Omental fat pad (tissue), 4 donors: ENCODE measurements around the gene ARHGEF40. TPM values are rescaled to one million over a fixed set of nuclear protein-coding genes. Genes with fewer than 3 reads are reported as not detected.
A peak's percentile ranks its signal among the peaks of the same experiment; 100 is the strongest.

Experiments
- ATAC-seq: fragments of 150-250 bp; one replicate; pipeline ENCODE4 v1.9.1; 2016; ENCODE audit warnings: mild to moderate bottlenecking, moderate library complexity; ENCODE audit not compliant: low FRiP score
- DNase-seq: peaks from one replicate; pipeline ENCODE4 v3.0.0-alpha.2; 2019; ENCODE audit warnings: low spot score
- CTCF ChIP-seq, 3 donors: fragments of 450-650 bp; IDR thresholded peaks; one replicate each; pipeline ENCODE4 v1.5.1; 2016 to 2017; ENCODE audit warnings: antibody characterized with exemption in 3 of 3, mild to moderate bottlenecking in 3 of 3, moderate library complexity in 2 of 3
- total RNA-seq, 4 donors: library from RNA; depleted of rRNA; stranded (reverse); fragments of >200 nt; gene quantifications; one replicate each; pipeline ENCODE4 v1.1.0, GENCODE V29; 2016

Gene ARHGEF40
- total RNA-seq, 4 donors from 2014 or later, result 30.0 to 91.3 (median 40.6) TPM

GRCh38 chr14:21025371-21026273 lies 44.5 kb upstream of the ARHGEF40 start:
- peak; percentile 25 for ATAC-seq
- no peak for DNase-seq
- TF ChIP-seq CTCF (IDR thresholded peaks at IDR 0.05), result no peak

DNA sequence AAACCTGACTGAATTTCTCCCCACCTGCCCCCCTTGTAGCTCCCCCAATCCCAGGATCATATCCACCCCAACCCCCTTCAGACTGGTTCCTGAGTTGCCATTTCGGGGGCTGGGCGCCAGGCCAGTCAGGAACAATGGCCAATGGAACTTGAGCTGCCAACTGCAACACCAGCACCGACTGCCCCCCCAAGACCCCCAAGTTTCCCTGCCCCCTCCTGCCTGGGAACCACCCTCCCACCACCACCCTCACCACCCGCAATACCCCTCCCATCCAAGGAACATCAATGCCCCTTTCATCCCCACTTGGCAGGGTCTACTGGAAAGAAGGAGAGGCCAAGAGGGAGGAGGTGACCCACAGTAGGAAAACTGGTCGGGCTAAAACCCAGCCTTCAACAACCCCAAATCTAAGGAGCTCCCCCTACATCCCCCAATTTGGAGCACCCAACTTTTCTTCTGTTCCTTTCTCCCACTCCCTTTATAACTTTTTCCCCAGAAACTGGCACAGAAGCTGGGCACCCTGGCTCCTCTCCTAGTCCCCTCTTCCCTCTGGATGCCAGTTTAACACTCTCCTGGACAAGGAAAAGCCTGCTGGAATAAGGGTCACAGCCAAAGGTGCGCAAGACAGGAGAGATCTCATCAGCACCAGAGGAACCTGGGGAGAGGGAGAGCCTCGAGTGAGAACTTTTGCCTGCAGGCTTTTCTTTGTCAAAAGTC lies 43.7 kb upstream of the ARHGEF40 start:
- no peak for DNase-seq
- ATAC-seq, result no peak
- no peak for TF ChIP-seq CTCF (IDR thresholded peaks at IDR 0.05)

DNA sequence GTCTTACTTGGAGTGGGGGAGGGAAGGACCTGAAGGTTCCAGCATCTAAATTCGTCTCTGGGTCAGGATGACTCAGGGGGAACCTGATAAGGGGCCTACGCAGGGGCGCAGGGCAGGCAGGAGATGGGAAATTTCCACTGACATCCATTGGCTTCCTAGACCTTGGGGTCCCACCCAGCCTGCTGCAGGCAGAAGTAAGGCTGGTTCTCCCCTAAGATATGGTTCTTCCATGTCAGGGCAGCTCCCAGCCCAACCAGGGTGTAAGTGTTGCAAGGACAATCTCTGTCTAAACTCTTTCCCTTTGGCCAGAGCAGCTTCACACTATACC lies 43.2 kb upstream of the ARHGEF40 start:
- peak; percentile 31 for ATAC-seq
- TF ChIP-seq CTCF (IDR thresholded peaks at IDR 0.05), result no peak
- DNase-seq, result no peak

- TF ChIP-seq CTCF (IDR thresholded peaks at IDR 0.05), result no peak
- DNase-seq, result no peak
- no peak for ATAC-seq
Measured at GRCh38 chr14:21029917-21030316, 40.2 kb upstream of the ARHGEF40 start, which contains the start of gene TPPP2. TPPP2 (plus strand) TSS chr14:21030217; CDS start chr14:21030582, 365 bp downstream.

DNA sequence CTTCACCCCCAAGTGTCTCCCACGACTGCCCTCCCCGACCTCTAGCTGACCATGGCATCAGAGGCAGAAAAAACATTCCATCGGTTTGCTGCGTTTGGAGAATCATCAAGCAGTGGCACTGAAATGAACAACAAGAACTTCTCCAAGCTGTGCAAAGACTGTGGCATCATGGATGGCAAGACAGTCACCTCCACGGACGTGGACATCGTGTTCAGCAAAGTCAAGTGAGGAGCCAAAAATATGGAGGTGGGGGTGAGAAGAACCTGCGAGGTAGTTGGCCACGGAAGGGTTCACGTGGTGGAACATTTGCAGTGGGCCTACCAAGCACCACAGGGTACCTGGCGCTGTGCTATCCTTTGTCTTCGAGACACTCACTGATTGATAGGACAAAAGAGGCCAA lies 39.6 kb upstream of the ARHGEF40 start:
- ATAC-seq (no peak), DNase-seq (no peak)
- no peak for TF ChIP-seq CTCF (IDR thresholded peaks at IDR 0.05)

GRCh38 chr14:21032326-21033132 lies 37.6 kb upstream of the ARHGEF40 start:
- no peak for TF ChIP-seq CTCF (IDR thresholded peaks at IDR 0.05)
- no peak for DNase-seq

More at GRCh38 chr14:21032326-21033132, 37.6 kb upstream of the ARHGEF40 start:
- peak; percentile 8 for ATAC-seq
